Upper lobe of left lung (tissue), 4 donors: ENCODE data around the gene NES.

ENCODE experiments used
- EP300 ChIP-seq, 4 donors: sonication (generic); formaldehyde crosslinking; IDR thresholded peaks; one replicate each; pipeline ENCODE4 v1.5.1; 2017; ENCODE audit warnings: antibody characterized with exemption in 4 of 4, control low read depth in 2 of 4
- POLR2A ChIP-seq, 4 donors: fragments of 450-650 bp; IDR thresholded peaks; one replicate each; pipeline ENCODE4 v1.5.1; 2016 to 2017; ENCODE audit warnings: antibody characterized with exemption in 4 of 4, mild to moderate bottlenecking in 2 of 4
- POLR2AphosphoS5 ChIP-seq, 2 donors: sonication (generic); formaldehyde crosslinking; IDR thresholded peaks; one replicate each; pipeline ENCODE4 v1.5.1; 2017; ENCODE audit warnings: antibody characterized with exemption in 2 of 2

GRCh38 chr1:156675210-156676113 is 1.7 kb downstream of the NES start:
- TF ChIP-seq POLR2A (IDR thresholded peaks at IDR 0.05): no peak
- TF ChIP-seq EP300 (IDR thresholded peaks at IDR 0.05): no peak
- no peak for TF ChIP-seq POLR2AphosphoS5 (IDR thresholded peaks at IDR 0.05)
